K562 (cell line): ENCODE results near the gene SRGAP3. TPM values are rescaled to one million over a fixed set of nuclear protein-coding genes. Genes with fewer than 3 reads are reported as not detected.

Experiments
- CREM ChIP-seq: IDR thresholded peaks from 2 replicates; pipeline ENCODE4 v1.6.1; 2014; ENCODE audit warnings: antibody characterized with exemption, low read depth
- CTBP1 ChIP-seq: fragments of 450-650 bp; IDR thresholded peaks from 2 replicates; pipeline ENCODE4 v1.6.1; 2016; ENCODE audit warnings: borderline replicate concordance
- DDX20 ChIP-seq: fragments of 450-650 bp; IDR thresholded peaks from 2 replicates; pipeline ENCODE4 v1.6.1; 2016; ENCODE audit warnings: missing genetic modification characterization, low read depth, mild to moderate bottlenecking, missing compliant biosample characterization, moderate library complexity
- DPF2 ChIP-seq: fragments of 450-650 bp; IDR thresholded peaks from 2 replicates; pipeline ENCODE4 v1.6.1; 2016
- EP300 ChIP-seq: IDR thresholded peaks from 2 replicates; pipeline ENCODE4 v1.6.1; 2012; ENCODE audit warnings: low read length, improper control_type of control experiment
- EZH2 ChIP-seq: IDR thresholded peaks from 2 replicates; pipeline ENCODE4 v1.6.1; 2012; ENCODE audit warnings: low read depth, mild to moderate bottlenecking, inconsistent platforms, low read length, borderline replicate concordance
- FOXK1 ChIP-seq: sonication (generic); formaldehyde crosslinking; IDR thresholded peaks from 2 replicates; pipeline ENCODE4 v1.8.0; 2022; ENCODE audit warnings: missing genetic modification reagents, mild to moderate bottlenecking, borderline replicate concordance
- GABPA ChIP-seq: fragments of 200-800 bp; sonication (Bioruptor generic); conservative IDR thresholded peaks from 2 replicates; pipeline ENCODE4 v1.6.1; 2016; ENCODE audit warnings: low read depth, missing genetic modification characterization, missing compliant biosample characterization
- L3MBTL2 ChIP-seq: fragments of 450-650 bp; IDR thresholded peaks from 2 replicates; pipeline ENCODE4 v1.6.1; 2016; ENCODE audit warnings: mild to moderate bottlenecking, moderate library complexity
- MAFF ChIP-seq: IDR thresholded peaks from 2 replicates; pipeline ENCODE4 v1.6.1; 2012; ENCODE audit warnings: low read length, improper control_type of control experiment
- MEIS2 ChIP-seq: fragments of 450-650 bp; IDR thresholded peaks from 2 replicates; pipeline ENCODE4 v1.6.1; 2014; ENCODE audit warnings: mild to moderate bottlenecking; ENCODE audit not compliant: partially characterized antibody
- NFYB ChIP-seq: IDR thresholded peaks from 2 replicates; pipeline ENCODE4 v1.6.1; 2011; ENCODE audit warnings: mild to moderate bottlenecking, moderate library complexity; ENCODE audit not compliant: insufficient read length; ENCODE audit errors: extremely low read depth
- NRF1 ChIP-seq, 2 experiments: fragments of 450-650 bp; IDR thresholded peaks in 1 of 2; conservative IDR thresholded peaks in 1 of 2; 2 replicates each; pipeline ENCODE4 v1.6.1; 2014; ENCODE audit warnings: mild to moderate bottlenecking in 2 of 2
- POLR2AphosphoS2 ChIP-seq: IDR thresholded peaks from 2 replicates; pipeline ENCODE4 v1.6.1; 2012; ENCODE audit warnings: low read length, improper control_type of control experiment
- RCOR1 ChIP-seq, 2 experiments: IDR thresholded peaks; 2 replicates each; pipeline ENCODE4 v1.6.1; 2012; ENCODE audit warnings: low read depth in 2 of 2, low read length in 2 of 2, borderline replicate concordance in 1 of 2, improper control_type of control experiment in 1 of 2
- ZBTB1 ChIP-seq: sonication (generic); formaldehyde crosslinking; IDR thresholded peaks from 2 replicates; pipeline ENCODE4 v1.8.1; 2023; ENCODE audit warnings: missing genetic modification reagents, low read depth, mild to moderate bottlenecking, borderline replicate concordance
- ZNF146 ChIP-seq: IDR thresholded peaks from one replicate; pipeline ENCODE4 v1.6.1; 2018; ENCODE audit warnings: missing compliant biosample characterization; ENCODE audit not compliant: unreplicated experiment
- polyA plus RNA-seq, 8 experiments: library from polyadenylated mRNA; depleted of rRNA in 4 of 8; stranded (reverse) in 5 of 8; unstranded in 3 of 8; fragments of >200 nt; fragmentation: Nextera tagmentation in 2 of 8; fragmentation: Illumina TruSeq in 1 of 8; extraction: Ambion mirVana in 2 of 8; extraction: Trizol in 1 of 8; gene quantifications; 2 replicates each; pipeline versions ENCODE4 v1.2.1 to v1.2.3, GENCODE V29; 2011 to 2014; ENCODE audit warnings: inconsistent platforms in 1 of 8, missing spikeins in 1 of 8
- total RNA-seq, 7 experiments: library from RNA; depleted of rRNA in 6 of 7; stranded (reverse); fragments of >200 nt in 6 of 7; fragmentation: Illumina TruSeq in 2 of 7; extraction: Trizol in 2 of 7; gene quantifications; 2 replicates each; pipeline versions ENCODE4 v1.2.1 to v1.2.3, GENCODE V29; 2011 to 2021; ENCODE audit warnings: low replicate concordance in 1 of 7
- TF ChIP-seq, protein P1 (sequence below): fragments of 250-450 bp; sonication (Bioruptor Pico); IDR thresholded peaks from 2 replicates; pipeline ENCODE4 v1.5.0; 2021; ENCODE audit warnings: mild to moderate bottlenecking, borderline replicate concordance
- TF ChIP-seq, protein P2 (sequence below): fragments of 450-650 bp; IDR thresholded peaks from 2 replicates; pipeline ENCODE4 v1.6.1; 2016
- TF ChIP-seq, protein P3 (sequence below), 2 experiments: fragments of 450-650 bp; IDR thresholded peaks; 2 replicates each; pipeline ENCODE4 v1.6.1; 2018; ENCODE audit warnings: mild to moderate bottlenecking in 2 of 2, low read depth in 1 of 2; ENCODE audit not compliant: partially characterized antibody in 2 of 2

The SRGAP3 gene
- total and polyA plus RNA-seq, 9 of the 15 experiments (the other 6 are each of a cell fraction or from before 2014, with no cell fraction given): 0.11 to 0.85 (median 0.35) TPM; not detected in 2

DNA sequence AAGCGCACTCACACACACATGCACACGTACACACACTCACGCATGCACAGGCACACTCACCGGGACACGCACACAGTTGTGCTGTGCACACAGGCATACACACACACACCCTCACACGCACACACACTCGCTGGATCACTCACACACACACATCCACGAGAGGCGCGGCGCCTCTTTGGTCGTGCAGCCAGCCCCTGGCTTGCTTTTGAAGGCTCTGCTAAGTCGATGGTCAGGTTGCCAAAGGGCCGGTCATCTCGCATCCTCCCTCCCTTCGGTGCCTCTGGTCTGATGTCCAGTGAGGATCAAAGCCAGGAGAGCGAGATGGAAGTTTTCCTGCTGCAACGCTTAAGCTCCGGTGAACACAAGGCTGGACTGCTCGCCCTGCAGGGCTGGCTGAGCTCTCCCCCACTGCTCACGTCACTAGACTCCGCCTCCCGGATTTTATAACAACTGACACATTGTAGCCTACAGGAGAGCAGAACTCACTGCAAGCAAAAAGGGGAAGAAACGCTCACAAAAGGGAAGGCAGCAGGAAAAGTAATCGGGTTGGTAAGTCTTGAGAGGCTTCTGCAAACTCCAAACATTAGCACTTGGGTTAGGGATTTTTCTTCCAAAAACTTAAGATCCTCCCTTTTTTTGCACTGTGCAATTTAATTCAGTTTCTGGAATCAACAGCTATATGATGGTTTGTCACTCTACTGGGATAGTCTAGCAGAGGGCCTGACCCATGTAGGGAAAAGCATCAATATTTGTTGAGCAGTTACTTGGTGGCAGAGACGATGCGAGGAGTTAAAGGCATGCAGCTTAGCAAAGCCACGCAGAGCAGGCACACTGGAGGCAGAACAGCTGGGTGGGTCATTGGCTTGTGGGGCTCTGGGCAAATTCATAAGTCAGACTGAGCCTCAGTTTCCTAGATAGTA, at the start of gene SRGAP3 (continued):
- TF ChIP-seq CREM (peak; percentile 92), MAFF (no peak), DDX20 (no peak), L3MBTL2 (0 out of 2 replicates have a peak, but pooled peaks have one; percentile 38), ZBTB1 (no peak), POLR2AphosphoS2 (no peak), MEIS2 (peak; percentile 28), DPF2 (no peak), EP300 (0 out of 2 replicates have a peak, but pooled peaks have one; percentile 17), NFYB (no peak), FOXK1 (CRISPR knock-in tag) (peak; percentile 26; the same call in 1 of the 2 replicates), CTBP1 (0 out of 2 replicates have a peak, but pooled peaks have one; percentile 19), GABPA (tag) (no peak), ZNF146 (CRISPR knock-in tag) (no peak), RCOR1 (IDR thresholded peaks at IDR 0.05; ENCODE audit: borderline replicate concordance in 1 of 2, low read depth in 2 of 2, low read length in 2 of 2) (peak in 1 of 2 experiments; percentile 11; a peak in 1 of 4 replicates), NRF1 (conservative IDR thresholded peaks at IDR 0.05 in 1 of 2, IDR thresholded peaks at IDR 0.05 in 1 of 2) (peak in 1 of 2 experiments; percentile 35; a peak in 1 of 4 replicates), EZH2 (0 out of 2 replicates have a peak, but pooled peaks have one; percentile 32)
- TF ChIP-seq, protein P1, sequence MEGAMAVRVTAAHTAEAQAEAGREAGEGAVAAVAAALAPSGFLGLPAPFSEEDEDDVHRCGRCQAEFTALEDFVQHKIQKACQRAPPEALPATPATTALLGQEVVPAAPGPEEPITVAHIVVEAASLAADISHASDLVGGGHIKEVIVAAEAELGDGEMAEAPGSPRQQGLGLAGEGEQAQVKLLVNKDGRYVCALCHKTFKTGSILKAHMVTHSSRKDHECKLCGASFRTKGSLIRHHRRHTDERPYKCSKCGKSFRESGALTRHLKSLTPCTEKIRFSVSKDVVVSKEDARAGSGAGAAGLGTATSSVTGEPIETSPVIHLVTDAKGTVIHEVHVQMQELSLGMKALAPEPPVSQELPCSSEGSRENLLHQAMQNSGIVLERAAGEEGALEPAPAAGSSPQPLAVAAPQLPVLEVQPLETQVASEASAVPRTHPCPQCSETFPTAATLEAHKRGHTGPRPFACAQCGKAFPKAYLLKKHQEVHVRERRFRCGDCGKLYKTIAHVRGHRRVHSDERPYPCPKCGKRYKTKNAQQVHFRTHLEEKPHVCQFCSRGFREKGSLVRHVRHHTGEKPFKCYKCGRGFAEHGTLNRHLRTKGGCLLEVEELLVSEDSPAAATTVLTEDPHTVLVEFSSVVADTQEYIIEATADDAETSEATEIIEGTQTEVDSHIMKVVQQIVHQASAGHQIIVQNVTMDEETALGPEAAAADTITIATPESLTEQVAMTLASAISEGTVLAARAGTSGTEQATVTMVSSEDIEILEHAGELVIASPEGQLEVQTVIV: no peak
- TF ChIP-seq, protein P2, sequence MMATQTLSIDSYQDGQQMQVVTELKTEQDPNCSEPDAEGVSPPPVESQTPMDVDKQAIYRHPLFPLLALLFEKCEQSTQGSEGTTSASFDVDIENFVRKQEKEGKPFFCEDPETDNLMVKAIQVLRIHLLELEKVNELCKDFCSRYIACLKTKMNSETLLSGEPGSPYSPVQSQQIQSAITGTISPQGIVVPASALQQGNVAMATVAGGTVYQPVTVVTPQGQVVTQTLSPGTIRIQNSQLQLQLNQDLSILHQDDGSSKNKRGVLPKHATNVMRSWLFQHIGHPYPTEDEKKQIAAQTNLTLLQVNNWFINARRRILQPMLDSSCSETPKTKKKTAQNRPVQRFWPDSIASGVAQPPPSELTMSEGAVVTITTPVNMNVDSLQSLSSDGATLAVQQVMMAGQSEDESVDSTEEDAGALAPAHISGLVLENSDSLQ: peak; percentile 42
- TF ChIP-seq, protein P3, sequence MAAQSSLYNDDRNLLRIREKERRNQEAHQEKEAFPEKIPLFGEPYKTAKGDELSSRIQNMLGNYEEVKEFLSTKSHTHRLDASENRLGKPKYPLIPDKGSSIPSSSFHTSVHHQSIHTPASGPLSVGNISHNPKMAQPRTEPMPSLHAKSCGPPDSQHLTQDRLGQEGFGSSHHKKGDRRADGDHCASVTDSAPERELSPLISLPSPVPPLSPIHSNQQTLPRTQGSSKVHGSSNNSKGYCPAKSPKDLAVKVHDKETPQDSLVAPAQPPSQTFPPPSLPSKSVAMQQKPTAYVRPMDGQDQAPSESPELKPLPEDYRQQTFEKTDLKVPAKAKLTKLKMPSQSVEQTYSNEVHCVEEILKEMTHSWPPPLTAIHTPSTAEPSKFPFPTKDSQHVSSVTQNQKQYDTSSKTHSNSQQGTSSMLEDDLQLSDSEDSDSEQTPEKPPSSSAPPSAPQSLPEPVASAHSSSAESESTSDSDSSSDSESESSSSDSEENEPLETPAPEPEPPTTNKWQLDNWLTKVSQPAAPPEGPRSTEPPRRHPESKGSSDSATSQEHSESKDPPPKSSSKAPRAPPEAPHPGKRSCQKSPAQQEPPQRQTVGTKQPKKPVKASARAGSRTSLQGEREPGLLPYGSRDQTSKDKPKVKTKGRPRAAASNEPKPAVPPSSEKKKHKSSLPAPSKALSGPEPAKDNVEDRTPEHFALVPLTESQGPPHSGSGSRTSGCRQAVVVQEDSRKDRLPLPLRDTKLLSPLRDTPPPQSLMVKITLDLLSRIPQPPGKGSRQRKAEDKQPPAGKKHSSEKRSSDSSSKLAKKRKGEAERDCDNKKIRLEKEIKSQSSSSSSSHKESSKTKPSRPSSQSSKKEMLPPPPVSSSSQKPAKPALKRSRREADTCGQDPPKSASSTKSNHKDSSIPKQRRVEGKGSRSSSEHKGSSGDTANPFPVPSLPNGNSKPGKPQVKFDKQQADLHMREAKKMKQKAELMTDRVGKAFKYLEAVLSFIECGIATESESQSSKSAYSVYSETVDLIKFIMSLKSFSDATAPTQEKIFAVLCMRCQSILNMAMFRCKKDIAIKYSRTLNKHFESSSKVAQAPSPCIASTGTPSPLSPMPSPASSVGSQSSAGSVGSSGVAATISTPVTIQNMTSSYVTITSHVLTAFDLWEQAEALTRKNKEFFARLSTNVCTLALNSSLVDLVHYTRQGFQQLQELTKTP (IDR thresholded peaks at IDR 0.05; ENCODE audit: low read depth in 1 of 2, partially characterized antibody in 2 of 2): no peak
